PC-9 (cell line): Measurements from ENCODE around the gene FADD.

ENCODE experiments used
- EZH2 ChIP-seq: fragments of 200-600 bp; sonication (generic); IDR thresholded peaks from 2 replicates; pipeline ENCODE4 v1.8.0; 2017; ENCODE audit warnings: antibody characterized with exemption, low read depth
- TF ChIP-seq, protein P1 (sequence below): fragments of 200-600 bp; sonication (generic); conservative IDR thresholded peaks from 2 replicates; pipeline ENCODE4 v1.6.1; 2017; ENCODE audit warnings: mixed run types, antibody characterized with exemption, mild to moderate bottlenecking, moderate library complexity

DNA sequence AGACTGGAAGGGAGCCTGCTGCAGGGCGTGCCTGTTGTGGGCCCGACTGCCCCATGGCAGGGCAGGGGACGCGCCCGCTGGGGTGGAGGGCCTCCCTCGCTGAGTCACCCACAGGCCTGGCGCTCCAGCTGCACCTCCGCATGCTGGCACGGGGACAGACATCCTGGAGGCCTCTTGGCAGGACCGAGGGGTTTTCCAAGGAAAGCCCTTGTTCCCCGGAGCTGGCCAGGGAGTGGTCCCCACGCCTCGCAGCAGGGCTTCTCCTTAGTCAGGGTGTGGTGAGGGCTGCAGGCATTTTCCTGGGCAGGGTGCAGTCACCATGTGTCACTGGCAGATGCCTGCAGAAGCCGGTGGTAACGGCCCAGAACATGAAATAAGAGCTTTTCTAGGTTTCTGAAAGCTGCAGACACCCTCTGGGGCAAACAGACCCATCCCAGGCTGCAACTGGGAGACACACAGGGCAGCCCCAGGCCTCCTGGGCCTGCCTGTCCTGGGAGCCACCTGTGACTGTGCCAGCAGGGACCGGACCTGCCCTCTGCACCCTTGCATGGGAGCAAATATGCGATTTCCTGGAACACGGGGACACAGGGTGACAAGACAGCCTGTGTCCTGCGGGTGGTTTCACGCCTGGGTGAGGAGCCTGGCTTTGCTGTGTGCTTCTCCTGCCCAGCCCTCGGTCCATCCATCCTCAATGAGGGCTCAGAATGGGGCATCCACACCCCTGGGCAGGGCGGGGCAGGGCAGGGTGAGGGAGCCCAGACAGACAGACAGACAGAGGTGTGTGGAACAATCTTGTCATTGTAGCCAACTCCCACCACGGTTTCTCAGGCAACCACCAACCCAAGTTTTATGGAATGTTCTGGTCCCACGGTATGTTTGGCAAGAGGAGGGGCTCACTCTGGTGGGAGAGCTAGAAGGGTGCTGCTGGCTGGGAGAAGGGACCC is 43.2 kb upstream of the FADD start:
- TF ChIP-seq, protein P1, sequence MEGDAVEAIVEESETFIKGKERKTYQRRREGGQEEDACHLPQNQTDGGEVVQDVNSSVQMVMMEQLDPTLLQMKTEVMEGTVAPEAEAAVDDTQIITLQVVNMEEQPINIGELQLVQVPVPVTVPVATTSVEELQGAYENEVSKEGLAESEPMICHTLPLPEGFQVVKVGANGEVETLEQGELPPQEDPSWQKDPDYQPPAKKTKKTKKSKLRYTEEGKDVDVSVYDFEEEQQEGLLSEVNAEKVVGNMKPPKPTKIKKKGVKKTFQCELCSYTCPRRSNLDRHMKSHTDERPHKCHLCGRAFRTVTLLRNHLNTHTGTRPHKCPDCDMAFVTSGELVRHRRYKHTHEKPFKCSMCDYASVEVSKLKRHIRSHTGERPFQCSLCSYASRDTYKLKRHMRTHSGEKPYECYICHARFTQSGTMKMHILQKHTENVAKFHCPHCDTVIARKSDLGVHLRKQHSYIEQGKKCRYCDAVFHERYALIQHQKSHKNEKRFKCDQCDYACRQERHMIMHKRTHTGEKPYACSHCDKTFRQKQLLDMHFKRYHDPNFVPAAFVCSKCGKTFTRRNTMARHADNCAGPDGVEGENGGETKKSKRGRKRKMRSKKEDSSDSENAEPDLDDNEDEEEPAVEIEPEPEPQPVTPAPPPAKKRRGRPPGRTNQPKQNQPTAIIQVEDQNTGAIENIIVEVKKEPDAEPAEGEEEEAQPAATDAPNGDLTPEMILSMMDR: no peak
- no peak for TF ChIP-seq EZH2
